ENCODE data around the gene MAEA.

GRCh38 chr4:1299301-1299860 is 9.7 kb downstream of the MAEA start:
- TF ChIP-seq EZH2 (IDR thresholded peaks at IDR 0.05; ENCODE audit: insufficient read depth, poor library complexity, severe bottlenecking): no peak
- TF ChIP-seq EZH2phosphoT487 (IDR thresholded peaks at IDR 0.05; ENCODE audit: insufficient read depth, low read depth): no peak
